CD4-positive, alpha-beta T cell treated with Interleukin-10 for 1 hour (primary cell): ENCODE data around the gene COG3.
"Not testable (repeated sequence)": the region's sequence is repeated elsewhere in the genome, so short reads cannot be mapped to it uniquely, and the experiment has no call there.

Source experiments
- DNase-seq: peaks from one replicate; pipeline ENCODE4 v3.0.0-alpha.2; 2020

COG3 gene, protein sequence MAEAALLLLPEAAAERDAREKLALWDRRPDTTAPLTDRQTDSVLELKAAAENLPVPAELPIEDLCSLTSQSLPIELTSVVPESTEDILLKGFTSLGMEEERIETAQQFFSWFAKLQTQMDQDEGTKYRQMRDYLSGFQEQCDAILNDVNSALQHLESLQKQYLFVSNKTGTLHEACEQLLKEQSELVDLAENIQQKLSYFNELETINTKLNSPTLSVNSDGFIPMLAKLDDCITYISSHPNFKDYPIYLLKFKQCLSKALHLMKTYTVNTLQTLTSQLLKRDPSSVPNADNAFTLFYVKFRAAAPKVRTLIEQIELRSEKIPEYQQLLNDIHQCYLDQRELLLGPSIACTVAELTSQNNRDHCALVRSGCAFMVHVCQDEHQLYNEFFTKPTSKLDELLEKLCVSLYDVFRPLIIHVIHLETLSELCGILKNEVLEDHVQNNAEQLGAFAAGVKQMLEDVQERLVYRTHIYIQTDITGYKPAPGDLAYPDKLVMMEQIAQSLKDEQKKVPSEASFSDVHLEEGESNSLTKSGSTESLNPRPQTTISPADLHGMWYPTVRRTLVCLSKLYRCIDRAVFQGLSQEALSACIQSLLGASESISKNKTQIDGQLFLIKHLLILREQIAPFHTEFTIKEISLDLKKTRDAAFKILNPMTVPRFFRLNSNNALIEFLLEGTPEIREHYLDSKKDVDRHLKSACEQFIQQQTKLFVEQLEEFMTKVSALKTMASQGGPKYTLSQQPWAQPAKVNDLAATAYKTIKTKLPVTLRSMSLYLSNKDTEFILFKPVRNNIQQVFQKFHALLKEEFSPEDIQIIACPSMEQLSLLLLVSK

DNA sequence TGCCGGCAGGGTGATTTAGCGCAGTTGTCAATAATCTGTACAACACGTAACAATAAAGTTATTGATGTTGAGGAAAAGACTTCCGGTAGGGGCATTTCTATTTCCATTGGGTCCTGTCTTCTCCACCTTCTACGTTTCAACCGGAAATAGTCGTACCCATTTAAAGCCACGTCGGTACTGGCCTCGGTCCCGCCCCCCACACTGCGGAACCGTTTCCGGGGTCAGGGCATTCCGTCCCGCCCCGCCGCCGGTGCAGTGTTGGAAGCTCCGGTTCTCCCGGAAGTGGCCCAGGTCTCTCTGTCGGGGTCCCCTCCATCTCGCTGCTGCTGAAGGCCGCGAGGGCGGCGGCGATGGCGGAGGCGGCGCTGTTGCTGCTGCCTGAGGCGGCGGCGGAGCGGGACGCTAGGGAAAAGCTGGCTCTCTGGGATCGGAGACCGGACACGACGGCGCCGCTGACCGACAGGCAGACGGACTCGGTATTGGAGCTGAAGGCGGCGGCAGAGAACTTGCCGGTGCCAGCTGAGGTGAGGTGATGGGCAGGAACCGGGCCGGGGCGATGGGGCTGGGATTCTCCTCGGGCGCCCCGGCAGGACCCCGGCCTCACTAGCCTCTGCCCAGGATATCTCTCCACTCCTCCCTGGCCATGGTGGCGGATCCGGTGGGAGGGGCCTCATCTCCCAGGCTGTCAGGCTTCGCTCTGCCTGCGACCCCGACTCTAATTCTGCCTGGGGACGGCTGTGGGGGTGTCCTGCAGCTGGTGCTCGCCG, at the start of gene COG3:
COG3 (plus strand) TSS at position 253 of the 767 bp plus-strand sequence; CDS start at position 351, 98 bp downstream.
- peak; percentile 97 for DNase-seq

DNA sequence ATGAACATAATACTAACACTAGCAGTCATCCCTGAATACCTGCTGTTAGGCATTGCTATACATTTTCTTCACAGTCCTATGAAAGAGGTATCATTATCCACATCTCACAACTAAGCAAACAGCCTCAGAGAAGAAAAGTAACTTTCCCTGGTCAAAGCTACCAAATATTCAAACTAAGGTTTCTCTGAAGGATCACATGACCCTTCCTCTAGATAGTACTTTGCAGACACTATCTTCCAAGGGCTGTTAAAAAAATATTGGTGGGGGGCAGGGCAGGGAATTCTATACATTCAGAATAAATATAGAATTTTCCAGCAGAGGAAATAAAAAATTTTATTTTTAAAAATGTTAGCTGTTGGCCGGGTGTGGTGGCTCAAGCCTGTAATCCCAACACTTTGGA, 49.6 kb upstream of the COG3 start:
- DNase-seq: no peak

DNA sequence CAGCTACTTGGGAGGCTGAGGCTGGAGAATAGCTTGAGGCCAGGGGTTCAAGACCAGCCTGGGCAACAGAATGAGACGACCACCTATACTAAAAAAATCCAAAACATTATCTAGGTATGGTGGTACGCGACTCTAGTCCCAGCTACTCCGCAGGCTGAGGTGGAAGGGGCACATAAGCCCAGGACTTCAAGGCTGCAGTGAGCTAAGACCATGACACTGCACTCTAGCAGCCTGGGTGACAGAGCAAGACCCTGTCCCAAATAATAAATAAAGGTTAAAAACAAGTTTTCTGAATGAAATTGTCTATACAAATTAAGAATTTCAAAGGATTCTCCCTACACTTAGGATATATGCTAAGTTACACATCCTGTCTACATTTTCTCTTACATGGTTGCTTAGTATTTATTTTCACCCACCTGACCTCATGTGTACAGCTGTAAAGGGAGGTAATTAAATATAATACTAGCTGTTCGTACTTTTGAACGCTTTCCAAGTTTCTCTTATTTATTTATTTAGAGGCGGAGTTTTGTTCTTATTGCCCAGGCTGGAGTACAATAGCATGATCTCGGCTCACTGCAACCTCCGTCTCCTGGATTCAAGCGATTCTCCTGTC, 48.1 kb upstream of the COG3 start:
- no peak for DNase-seq

DNA sequence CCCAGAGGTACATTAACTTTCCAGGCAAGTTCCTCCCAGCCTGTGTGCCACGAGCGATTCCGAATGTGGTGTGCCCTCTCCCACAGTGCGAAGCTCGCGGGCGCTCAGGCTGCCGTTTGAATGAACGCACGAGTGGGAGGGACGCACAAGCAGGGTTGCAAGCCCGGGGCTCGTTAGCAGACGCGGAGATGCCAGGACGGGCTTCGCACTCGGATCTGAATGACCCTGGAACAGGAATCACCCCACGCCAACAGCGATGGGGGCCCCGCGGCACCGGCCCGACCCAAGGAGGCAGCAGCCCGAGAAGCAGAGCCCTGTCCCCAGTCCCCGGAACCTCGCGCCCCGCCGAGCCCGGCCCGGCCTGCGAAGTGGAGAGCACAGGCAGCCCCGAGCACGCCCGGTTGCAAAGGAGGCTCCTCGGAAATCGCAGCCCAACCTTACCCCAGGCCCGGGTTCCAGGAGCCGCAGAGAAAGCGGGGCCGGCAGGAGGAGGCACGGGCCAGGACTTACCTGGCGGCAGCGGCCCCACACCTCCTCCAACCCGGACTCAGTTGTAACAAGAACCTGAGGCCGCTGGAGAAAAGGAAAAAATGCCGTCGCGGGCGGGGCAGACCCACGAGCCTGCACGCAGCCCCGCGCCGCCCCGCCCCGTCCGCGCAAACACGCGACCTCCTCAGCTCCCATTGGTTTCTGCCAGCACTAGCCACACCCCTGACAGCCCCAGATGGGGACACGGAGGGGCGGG, 46.8 kb upstream of the COG3 start, which contains the start of gene SLC25A30:
SLC25A30 (minus strand) TSS at position 584 of the 745 bp plus-strand sequence. CDS start 6,948 bp downstream, outside the sequence.
- DNase-seq: peak; percentile 92

DNA sequence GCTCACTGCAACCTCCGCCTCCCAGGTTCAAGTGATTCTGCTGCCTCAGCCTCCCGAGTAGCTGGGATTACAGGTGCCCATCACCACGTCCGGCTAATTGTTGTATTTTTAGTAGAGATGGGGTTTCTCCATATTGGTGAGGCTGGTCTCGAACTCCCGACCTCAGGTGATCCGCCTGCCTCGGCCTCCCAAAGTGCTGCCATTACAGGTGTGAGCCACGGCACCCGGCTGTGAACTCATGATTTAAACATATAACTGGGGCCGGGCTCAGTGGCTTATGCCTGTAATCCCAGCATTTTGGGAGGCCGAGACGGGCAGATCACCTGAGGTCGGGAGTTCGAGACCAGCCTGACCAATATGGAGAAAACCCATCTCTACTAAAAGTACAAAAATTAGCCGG, 45.4 kb upstream of the COG3 start:
- not testable (repeated sequence) for DNase-seq

DNA sequence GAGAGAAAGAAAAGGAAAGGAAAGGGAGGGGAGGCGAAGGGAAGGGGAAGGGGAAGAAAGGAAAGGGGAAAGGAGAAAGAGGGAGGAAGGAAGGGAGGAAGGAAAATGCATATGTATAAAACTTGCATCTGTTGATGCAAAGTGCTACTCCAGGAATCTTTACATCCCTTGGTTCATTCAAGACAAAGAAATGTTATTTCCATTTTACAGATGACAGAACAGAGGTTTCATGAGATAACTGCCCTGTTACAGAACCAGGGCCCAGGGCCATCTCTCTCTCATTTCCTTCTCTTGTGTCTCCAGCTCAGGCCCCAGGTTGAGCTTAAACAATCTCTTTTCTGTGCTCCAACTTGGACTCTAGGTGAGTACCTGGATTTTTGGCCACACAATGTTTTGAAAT, 44.8 kb upstream of the COG3 start:
- no peak for DNase-seq

DNA sequence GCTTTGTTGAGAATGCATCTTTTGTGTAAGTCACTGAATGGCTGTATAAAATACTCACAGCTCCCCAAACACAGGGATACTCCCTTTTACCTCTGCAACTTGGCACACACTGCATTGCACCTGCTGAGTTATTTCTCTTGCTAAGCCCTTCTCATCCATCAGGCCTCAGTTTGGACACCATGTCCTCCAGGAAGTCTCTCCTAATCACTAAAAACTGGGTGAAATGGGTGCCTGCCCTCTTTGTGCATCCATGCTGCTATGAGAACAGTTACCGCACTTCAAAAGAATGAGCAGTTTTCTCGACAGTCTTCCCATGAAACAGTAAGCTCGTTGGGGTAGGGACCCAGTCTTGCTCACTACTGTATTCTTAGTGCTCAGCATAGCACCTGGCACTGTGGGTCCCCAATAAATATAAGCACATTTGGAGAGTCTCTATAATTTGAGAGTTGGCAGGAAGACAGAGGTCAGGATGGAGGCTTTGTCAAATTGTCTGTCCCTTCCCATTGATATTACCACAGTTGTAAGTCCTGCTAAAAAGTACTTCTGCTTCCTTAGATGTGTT, 41.9 kb upstream of the COG3 start:
- no peak for DNase-seq

DNA sequence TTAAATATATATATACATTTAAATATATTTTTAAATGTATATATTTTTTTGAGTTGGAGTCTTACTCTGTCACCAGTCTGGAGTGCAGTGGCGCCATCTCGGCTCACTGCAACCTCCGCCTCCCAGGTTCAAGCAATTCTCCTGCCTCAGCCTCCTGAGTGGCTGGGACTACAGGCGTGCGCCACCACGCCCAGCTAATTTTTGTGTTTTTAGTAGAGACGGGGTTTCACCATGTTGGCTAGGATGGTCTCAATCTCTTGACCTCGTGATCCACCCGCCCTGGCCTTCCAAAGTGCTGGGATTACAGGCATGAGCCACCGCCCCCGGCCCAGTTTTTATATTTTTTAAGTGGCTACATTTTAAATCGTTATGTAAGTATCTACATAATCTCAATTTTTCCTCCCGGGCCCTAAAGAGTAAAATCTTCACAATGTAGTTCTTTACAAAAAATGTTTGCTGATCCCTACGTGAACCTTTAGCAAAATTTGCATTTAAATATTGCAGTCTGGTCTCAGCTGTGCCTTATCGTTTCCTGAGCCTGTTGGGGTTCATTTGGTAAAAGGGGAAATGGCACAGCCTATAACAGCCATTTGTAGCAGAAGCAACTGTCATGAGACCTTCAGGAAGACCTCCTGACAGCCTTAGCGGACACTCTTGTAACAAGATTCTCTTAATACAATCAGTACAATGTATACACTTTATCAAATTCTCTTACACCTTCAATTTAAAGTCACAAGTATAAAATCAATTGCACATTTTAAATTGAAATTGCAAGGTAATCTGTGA, 38.5 kb upstream of the COG3 start:
- not testable (repeated sequence) for DNase-seq

DNA sequence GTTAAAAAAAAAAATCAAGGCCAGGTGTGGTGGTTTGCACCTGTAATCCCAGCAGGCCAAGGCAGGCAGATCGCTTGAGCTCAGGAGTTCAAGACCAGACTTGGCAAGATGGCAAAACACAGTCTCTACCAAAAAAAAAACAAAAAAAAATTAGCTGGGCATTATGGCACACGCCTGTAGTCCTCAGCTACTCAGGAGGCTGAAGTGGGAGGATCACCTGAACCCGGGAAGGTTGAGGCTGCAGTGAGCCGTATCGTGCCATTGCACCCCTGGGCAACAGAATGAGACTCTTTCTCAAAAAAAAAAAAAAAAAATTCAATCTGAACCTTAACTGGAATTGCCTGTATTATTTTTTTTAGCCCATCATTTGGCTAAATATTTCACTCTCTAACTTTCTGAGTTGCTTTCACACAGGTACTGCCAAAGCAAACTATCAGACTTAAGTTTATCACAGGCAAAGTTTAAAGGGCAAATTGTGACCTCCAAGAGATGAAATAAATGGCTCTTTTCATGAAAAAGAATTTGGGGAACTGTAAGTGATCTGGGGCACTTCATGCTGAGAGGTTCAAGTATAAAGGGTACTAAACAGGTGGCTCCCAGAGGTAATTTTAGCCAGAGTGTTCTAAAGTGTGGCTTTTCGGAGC, 31.9 kb upstream of the COG3 start:
- no peak for DNase-seq

DNA sequence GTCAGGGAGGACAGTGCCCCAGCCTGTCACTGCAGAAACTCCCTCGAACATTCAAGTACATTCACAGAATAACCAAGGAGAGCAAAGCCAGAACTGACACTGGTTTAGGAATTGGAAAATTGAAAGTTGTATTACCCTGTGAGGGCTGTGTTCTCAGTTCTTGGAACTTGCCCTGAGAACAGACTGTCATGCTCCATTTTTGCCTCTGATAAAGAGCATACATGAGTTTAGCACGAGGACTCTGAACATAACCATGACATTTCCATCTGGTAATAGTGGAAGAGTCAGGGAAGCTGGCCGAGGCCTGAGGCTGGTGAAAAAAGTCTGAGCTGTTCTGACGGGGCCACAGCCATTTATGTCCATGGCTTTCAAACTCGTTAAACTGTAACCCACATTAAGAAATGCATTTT, 31.4 kb upstream of the COG3 start:
- no peak for DNase-seq

DNA sequence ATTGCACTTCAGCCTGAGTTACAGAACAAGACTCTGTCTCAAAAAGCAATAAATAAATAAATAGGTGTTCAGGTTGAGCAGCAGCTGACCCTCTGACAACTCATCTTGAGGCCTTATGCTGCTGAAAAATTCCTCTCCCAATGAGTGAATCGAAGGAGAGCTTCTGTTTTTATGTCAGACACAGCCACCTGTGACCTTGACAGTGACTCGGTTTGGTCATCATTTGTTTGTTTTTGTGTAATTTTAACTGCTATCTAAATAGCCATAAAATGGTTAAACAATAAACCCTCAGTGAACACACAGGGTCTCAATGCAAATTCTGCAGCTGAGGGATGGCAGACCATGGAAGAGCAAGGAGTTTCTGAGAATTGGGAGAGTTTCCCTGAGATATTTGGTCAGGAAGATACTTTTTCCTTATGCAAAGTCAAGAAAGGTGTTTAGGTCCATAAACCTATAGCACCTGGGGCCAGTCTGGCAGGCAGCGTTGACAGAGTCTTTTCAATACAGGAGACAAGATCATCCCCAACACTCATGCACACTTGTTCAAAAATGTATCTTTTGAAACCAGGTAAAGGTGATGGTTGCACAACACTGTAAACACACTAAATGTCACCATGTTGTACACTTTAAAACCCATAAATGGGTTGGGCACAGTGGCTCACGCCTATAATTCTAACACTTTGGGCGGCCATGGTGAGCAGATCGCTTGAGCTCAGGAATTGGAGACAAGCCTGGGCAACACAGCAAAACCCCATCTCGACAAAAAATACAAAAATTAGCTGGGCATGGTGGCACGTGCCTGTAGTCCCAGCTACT, 30.0 kb upstream of the COG3 start:
- no peak for DNase-seq

DNA sequence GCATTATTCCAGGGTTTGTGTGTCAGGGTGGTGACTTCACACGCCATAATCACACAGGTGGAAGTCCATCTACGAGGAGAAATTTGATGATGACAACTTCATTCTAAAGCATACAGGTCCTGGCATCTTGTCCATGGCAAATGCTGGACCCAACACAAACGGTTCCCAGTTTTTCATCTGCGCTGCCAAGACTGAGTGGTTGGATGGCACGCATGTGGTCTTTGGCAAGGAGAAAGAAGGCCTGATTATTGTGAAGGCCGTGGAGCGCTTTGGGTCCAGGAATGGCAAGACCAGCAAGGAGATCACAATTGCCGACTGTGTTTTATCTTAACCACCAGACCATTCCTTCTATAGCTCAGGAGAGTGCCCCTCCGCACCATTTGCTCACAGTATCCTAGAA, 28.4 kb upstream of the COG3 start:
- no peak for DNase-seq

DNA sequence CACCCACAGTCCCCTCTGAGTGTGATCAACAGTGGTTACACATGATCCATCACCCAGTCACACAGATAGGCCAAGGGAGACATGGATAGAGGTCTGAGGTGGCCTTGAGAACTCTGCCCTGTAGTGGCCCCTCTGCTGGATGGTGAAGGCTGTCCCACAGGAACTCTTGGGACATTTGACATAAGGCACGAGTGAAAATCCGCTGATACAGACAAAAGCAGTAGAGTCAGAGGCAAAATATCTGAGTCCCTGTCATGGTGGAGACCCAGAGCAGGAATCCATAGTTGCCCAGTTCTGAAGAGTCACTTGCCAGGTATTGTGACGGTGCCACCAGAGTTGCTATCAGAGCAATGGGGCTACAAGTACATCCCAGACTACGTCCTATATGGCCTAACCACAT, 27.8 kb upstream of the COG3 start:
- DNase-seq: no peak

DNA sequence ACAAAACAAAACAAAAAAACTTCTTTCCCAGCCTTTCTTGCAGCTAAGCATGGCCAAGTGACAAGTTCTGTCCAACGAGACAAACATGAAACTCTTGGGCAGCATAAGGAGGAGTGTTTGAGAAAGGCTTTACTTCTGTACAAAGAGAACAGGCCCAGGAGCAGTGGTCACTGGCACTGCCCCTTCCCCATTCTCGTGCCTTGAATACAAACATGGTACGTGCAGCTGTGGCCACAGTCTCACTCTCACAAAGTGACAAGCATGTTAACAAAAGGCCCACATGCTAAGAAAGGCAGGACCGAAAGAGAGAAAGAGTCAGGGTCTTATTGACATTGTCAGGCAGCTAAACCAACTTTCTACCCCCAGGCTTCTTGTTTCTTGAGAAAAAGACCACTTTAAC, 26.8 kb upstream of the COG3 start:
- no peak for DNase-seq

DNA sequence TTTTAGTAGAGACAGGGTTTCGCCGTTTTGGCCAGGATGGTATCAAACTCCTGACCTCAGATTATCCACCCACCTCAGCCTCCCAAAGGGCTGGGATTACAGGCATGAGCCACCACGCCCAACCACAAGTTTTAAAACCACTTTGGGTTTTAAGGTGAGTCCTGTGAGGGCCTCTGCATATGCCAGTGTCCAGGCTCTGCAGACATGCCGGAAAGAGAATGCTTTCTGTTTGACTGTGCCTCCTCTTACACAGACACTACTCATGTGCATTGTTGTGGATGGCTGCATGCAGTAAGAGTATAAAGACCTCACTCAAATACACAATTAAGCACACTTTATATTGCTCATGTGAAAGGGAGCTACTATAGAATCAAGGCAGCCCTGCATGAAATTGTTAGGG, 25.7 kb upstream of the COG3 start:
- no peak for DNase-seq

DNA sequence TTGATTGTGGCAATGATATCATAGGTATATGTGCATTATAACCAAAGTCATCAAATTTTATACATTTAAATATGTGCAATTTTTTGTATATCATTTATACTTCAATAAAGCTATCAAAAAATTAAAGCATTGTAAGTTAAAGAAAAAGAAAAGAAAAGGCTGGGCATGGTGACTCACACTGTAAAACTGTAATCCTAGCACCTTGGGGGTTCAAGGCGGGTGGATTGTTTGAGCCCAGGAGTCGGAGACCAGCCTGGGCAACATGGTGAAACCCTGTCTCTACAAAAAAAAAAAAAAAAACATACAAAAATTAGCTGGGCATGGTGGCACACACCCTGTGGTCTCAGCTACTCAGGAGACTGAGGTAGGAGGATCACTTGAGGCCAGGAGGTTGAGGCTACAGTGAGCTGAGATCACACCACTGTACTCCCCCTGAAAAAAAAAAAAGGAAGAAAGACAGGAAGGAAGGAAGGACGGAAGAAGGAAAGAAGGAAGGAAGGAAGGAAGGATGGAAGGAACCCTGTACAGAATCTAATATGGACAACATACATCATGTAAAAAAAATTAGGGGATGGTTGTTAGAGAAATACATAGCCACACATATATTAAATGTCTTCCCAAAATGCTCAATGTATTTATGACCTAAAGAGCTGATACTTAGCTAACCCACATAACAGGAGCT, 24.8 kb upstream of the COG3 start:
- DNase-seq: no peak

DNA sequence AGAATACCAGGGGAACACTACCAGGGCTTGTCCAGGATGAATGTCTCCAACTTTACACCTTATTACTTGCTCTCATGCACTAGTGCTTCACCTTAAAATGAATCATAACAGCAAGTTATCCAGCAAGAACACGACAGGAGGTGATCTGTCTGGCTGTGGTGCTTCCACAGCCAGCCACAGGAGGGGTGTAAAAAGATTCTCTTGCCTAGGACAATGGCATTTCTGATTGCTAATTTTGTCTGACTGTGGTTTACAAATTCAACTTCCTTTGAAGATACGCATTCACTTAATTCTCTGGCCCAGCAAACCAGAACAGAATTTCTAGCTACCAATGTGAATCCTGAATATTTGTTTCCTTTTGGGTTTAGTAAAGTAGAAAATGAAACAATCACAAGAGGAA, 23.1 kb upstream of the COG3 start:
- peak; percentile 15 for DNase-seq

DNA sequence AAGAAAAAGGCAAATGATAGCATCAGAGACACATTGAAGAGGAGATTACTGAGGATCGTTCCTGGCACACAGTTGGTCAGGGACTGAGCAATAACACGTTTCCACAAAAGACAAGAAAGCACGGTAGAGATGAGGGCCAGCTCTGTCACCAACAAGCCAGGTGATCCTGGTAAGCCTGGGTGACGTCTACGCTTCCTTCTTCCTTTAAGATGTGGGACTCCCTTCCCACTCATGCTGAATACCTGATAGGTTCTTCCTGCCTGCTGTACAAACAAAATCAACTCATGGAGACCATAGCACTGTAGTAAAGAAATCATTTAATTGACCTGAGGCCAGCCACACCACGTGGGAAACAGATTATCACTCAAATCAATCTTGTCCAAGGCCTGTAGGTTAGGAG, 19.7 kb upstream of the COG3 start:
- DNase-seq: no peak

DNA sequence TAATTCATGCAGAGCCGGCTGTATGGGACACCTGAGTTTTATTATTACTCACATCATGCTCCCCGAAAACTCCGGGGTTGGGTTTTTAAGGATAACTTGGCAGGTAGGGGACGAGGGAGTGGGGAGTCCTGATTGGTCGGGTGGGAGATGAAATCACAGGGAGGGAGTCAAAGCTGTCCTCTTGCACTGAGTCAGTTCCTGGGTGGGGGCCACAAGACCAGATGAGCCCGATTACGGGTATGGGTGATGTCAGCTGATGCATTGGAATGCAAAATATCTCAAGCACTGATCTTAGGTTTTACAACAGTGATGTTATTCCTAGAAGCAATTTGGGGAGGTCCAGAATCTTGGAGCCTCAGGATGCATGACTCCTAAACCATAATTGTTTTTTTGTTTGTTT, 18.6 kb upstream of the COG3 start:
- DNase-seq: no peak
